Neuronal stem cell (in vitro differentiated cells): ENCODE measurements around the gene FAM219A.

Experiments used
- DNase-seq: peaks from one replicate; pipeline ENCODE4 v3.0.0-alpha.2; 2013; ENCODE audit warnings: low spot score
- H2AFZ ChIP-seq: one replicate; pipeline ENCODE4 v1.6.1; 2013; ENCODE audit warnings: mild to moderate bottlenecking, low read length, inconsistent platforms
- H2AK5ac ChIP-seq: 2 replicates; pipeline ENCODE4 v1.6.1; 2013; ENCODE audit warnings: low read depth, mild to moderate bottlenecking, inconsistent platforms, low read length, moderate library complexity, mixed read lengths
- H2BK120ac ChIP-seq: 2 replicates; pipeline ENCODE4 v1.6.1; 2013; ENCODE audit warnings: low read depth, mild to moderate bottlenecking, inconsistent platforms, low read length, moderate library complexity, mixed read lengths
- H2BK12ac ChIP-seq: one replicate; pipeline ENCODE4 v1.6.1; 2013; ENCODE audit warnings: low read length, inconsistent platforms
- H2BK15ac ChIP-seq: 2 replicates; pipeline ENCODE4 v1.6.1; 2013; ENCODE audit warnings: mild to moderate bottlenecking, low read length, inconsistent platforms, mixed read lengths
- H2BK5ac ChIP-seq: one replicate; pipeline ENCODE4 v1.6.1; 2013; ENCODE audit warnings: inconsistent platforms, mild to moderate bottlenecking, low read length, moderate library complexity
- H3K14ac ChIP-seq: one replicate; pipeline ENCODE4 v1.6.1; 2013; ENCODE audit warnings: low read length, inconsistent platforms
- H3K18ac ChIP-seq: 2 replicates; pipeline ENCODE4 v1.6.1; 2013; ENCODE audit warnings: low read length, inconsistent platforms
- H3K23ac ChIP-seq: 2 replicates; pipeline ENCODE4 v1.6.1; 2013; ENCODE audit warnings: low read depth, mild to moderate bottlenecking, mixed read lengths, low read length, inconsistent platforms; ENCODE audit not compliant: poor library complexity
- H3K27ac ChIP-seq: replicated peaks from 3 replicates; pipeline ENCODE4 v1.5.1; 2013; ENCODE audit warnings: low read length, inconsistent platforms
- H3K27me3 ChIP-seq, 3 experiments: 2 replicates each; pipeline ENCODE4 v1.6.1; 2013; ENCODE audit warnings: low read length in 3 of 3, mild to moderate bottlenecking in 2 of 3, inconsistent platforms in 1 of 3, low read depth in 1 of 3, mixed read lengths in 1 of 3, moderate library complexity in 1 of 3; ENCODE audit not compliant: control insufficient read depth in 3 of 3, insufficient read depth in 3 of 3
- H3K36me3 ChIP-seq, 2 donors: replicated peaks in 1 of 2; 2 replicates each; pipeline ENCODE4 v1.6.1; 2013; ENCODE audit warnings: low read length in 2 of 2; ENCODE audit not compliant: control insufficient read depth in 2 of 2, insufficient read depth in 2 of 2
- H3K4ac ChIP-seq: 2 replicates; pipeline ENCODE4 v1.6.1; 2013; ENCODE audit warnings: inconsistent platforms, mild to moderate bottlenecking, low read length, moderate library complexity
- H3K4me1 ChIP-seq, 2 donors: 1 replicate in 1 of 2; 2 replicates in 1 of 2; pipeline ENCODE4 v1.6.1; 2013; ENCODE audit warnings: low read length in 2 of 2, low read depth in 1 of 2; ENCODE audit not compliant: control insufficient read depth in 2 of 2, insufficient read depth in 1 of 2
- H3K4me2 ChIP-seq: one replicate; pipeline ENCODE4 v1.6.1; 2013; ENCODE audit warnings: mild to moderate bottlenecking, low read length, inconsistent platforms; ENCODE audit not compliant: insufficient read depth, poor library complexity, severe bottlenecking
- H3K4me3 ChIP-seq, 2 donors: 2 replicates each; pipeline ENCODE4 v1.5.1; 2013; ENCODE audit warnings: low read length in 2 of 2, mild to moderate bottlenecking in 2 of 2, inconsistent platforms in 1 of 2, moderate library complexity in 1 of 2
- H3K79me1 ChIP-seq: one replicate; pipeline ENCODE4 v1.6.1; 2013; ENCODE audit warnings: low read depth, mild to moderate bottlenecking, inconsistent platforms, low read length, moderate library complexity
- H3K9ac ChIP-seq: one replicate; pipeline ENCODE4 v1.6.1; 2013; ENCODE audit warnings: mild to moderate bottlenecking, low read depth, low read length, inconsistent platforms; ENCODE audit not compliant: poor library complexity
- H3K9me3 ChIP-seq, 2 donors: replicated peaks in 1 of 2; 2 replicates each; pipeline versions ENCODE3 to v1.6.1; 2013; ENCODE audit warnings: low read length in 2 of 2, mild to moderate bottlenecking in 2 of 2, inconsistent platforms in 1 of 2, low read depth in 1 of 2, mixed read lengths in 1 of 2, moderate library complexity in 1 of 2; ENCODE audit not compliant: control insufficient read depth in 2 of 2, insufficient read depth in 1 of 2
- H4K8ac ChIP-seq: one replicate; pipeline ENCODE4 v1.6.1; 2013; ENCODE audit warnings: low read depth, mild to moderate bottlenecking, inconsistent platforms, low read length, moderate library complexity
- H4K91ac ChIP-seq: one replicate; pipeline ENCODE4 v1.6.1; 2013; ENCODE audit warnings: low read length, low read depth, mild to moderate bottlenecking, inconsistent platforms; ENCODE audit not compliant: poor library complexity
- WGBS, 2 donors: extraction: QIAGEN DNeasy Blood & Tissue Kit; methylation state at CpG; one replicate each; pipeline ENCODE4 v1.1.7; 2013; ENCODE audit warnings: missing lambda C conversion rate in 2 of 2, mixed read lengths in 1 of 2; ENCODE audit not compliant: insufficient read length in 2 of 2, insufficient replicate concordance in 1 of 2; ENCODE audit errors: extremely low coverage in 2 of 2; 5-methylcytosine and 5-hydroxymethylcytosine counted together

FAM219A gene

GRCh38 chr9:34382879-34383278 is 75.5 kb downstream of the FAM219A start:
- no peak overlapping the region for H2BK12ac ChIP-seq
- H2AK5ac ChIP-seq = no peak overlapping the region
- no peak overlapping the region for H2BK15ac ChIP-seq
- no peak overlapping the region for H2BK120ac ChIP-seq
- H3K27me3 ChIP-seq = peaks cover 7 to 46% (median 45%) of the 10 kb centered on the region in 3 experiments
- H3K4ac ChIP-seq = no peak overlapping the region
- no peak for DNase-seq
- no peak overlapping the region for H3K14ac ChIP-seq
- H3K23ac ChIP-seq = no peak overlapping the region
- H2BK5ac ChIP-seq = no peak overlapping the region
- H3K4me1 ChIP-seq = peaks cover 10 to 14% of the 10 kb centered on the region in 2 donors
- H4K8ac ChIP-seq = no peak overlapping the region
- H3K9ac ChIP-seq = no peak overlapping the region
- H3K4me3 ChIP-seq = no peak overlapping the region
- no peaks in the 10 kb centered on the region for H3K79me1 ChIP-seq
- no peaks in the 10 kb centered on the region for H3K36me3 ChIP-seq
- no peak overlapping the region for H2AFZ ChIP-seq
- no CpG with 5 or more reads among the region's 3 CpGs for WGBS, 2 donors
- H3K18ac ChIP-seq = no peak overlapping the region
- H3K27ac ChIP-seq = no peak overlapping the region
- H3K4me2 ChIP-seq = no peak overlapping the region
- no peak overlapping the region for H4K91ac ChIP-seq
- no peaks in the 10 kb centered on the region for H3K9me3 ChIP-seq

DNA sequence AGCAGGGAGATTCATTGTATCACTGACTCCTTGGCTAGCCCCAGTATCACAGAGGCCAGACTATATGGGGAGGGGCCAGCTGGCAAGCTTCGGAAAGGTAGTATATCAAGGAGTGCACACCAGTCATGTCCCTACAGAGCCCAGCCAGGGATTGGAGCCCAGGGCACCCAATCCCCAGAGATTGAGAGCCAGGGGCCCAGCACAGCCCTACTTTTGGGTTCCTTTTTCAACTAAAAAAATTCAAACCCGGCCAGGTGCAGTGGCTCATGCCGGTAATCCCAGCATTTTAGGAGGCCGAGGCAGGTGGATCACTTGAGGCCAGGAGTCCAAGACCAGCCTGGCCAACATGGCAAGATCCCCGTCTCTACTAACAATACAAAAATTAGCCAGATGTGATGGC is 76.3 kb downstream of the FAM219A start:
- Histone ChIP-seq H3K4me1 (peaks cover 10 to 15% of the 10 kb centered on the region in 2 donors), H3K27ac (no peak overlapping the region), H3K18ac (no peak overlapping the region), H2BK12ac (no peak overlapping the region), H3K9ac (no peak overlapping the region), H2BK15ac (no peak overlapping the region), H3K9me3 (no peaks in the 10 kb centered on the region), H3K14ac (no peak overlapping the region), H2AK5ac (no peak overlapping the region), H3K4me3 (no peak overlapping the region), H3K4me2 (no peak overlapping the region), H2BK5ac (no peak overlapping the region), H4K91ac (no peak overlapping the region), H3K79me1 (no peaks in the 10 kb centered on the region), H3K4ac (no peak overlapping the region), H3K36me3 (no peaks in the 10 kb centered on the region), H2AFZ (no peak overlapping the region), H3K27me3 (peaks cover 7 to 50% (median 45%) of the 10 kb centered on the region in 3 experiments), H3K23ac (no peak overlapping the region), H2BK120ac (no peak overlapping the region), H4K8ac (no peak overlapping the region)
- no peak for DNase-seq
- no CpG with 5 or more reads among the region's 5 CpGs for WGBS, 2 donors

- H4K8ac ChIP-seq = no peak overlapping the region
- H2BK120ac ChIP-seq = no peak overlapping the region
- H3K79me1 ChIP-seq = no peaks in the 10 kb centered on the region
- H2BK15ac ChIP-seq = peak overlapping the region; percentile 21
- peak overlapping the region; percentile 45 to 81 for H3K4me3 ChIP-seq
- H3K18ac ChIP-seq = peak overlapping the region; percentile 65
- no CpG with 5 or more reads among the region's 17 CpGs for WGBS, 2 donors
- H3K23ac ChIP-seq = no peak overlapping the region
- no peaks in the 10 kb centered on the region for H3K36me3 ChIP-seq
- H3K4me1 ChIP-seq = peaks cover 10 to 16% of the 10 kb centered on the region in 2 donors
- H2BK12ac ChIP-seq = no peak overlapping the region
- H3K9ac ChIP-seq = peak overlapping the region; percentile 85
- no peak overlapping the region for H4K91ac ChIP-seq
- no peaks in the 10 kb centered on the region for H3K9me3 ChIP-seq
- peak overlapping the region; percentile 57 for H3K14ac ChIP-seq
- no peak overlapping the region for H2AK5ac ChIP-seq
- H3K27me3 ChIP-seq = peaks cover 7 to 55% (median 45%) of the 10 kb centered on the region in 3 experiments
- DNase-seq = peak; percentile 15
- peak overlapping the region; percentile 95 for H2AFZ ChIP-seq
- H3K4me2 ChIP-seq = peak overlapping the region; percentile 92
- H2BK5ac ChIP-seq = no peak overlapping the region
- H3K4ac ChIP-seq = no peak overlapping the region
- H3K27ac ChIP-seq = no peak overlapping the region
These were observed 77.0 kb downstream of the FAM219A start for GRCh38 chr9:34381323-34381722.

DNA sequence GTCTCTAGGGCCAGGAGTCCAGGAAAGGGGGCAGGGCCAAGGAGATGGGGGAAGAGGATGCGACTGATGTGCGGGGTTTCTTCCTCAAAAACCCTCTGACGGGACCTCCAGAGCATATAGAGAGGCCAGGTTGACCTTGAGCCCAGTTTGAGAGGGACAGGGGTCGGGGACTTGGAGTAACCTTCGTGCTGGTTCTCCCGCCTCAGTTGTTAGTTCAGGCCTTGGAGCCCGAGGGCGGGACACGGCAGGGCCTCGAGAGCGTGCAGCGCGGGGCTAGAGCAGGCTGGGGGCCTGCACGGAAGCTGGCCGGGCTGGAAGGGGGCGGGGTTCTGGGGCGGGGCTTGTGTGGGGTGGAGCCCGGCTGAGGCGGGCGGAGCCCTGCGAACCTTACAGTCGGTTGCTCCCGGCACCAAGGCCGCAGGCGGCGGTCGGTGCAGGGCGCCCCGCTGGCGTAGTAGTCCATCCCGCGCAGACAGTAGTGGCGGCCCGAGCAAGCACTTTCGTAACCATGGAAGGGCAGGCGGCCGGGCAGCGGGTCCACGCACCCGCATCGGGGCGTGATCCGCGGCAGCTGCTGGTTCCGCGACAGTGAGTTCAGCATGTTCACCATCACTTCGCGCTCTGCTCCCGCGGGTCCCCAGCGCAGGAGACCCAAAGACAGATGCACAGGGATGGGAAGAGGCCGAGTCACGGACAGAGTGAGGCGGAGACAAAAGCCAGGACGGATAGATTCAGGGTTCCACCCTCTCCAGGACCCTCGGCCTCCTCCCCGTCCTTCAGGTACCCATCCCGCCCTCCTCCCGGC is 77.7 kb downstream of the FAM219A start:
- Histone ChIP-seq H3K79me1 (no peaks in the 10 kb centered on the region), H2BK12ac (peak overlapping the region; percentile 53), H2AK5ac (no peak overlapping the region), H3K27me3 (peaks cover 7 to 62% (median 49%) of the 10 kb centered on the region in 3 experiments), H3K36me3 (no peaks in the 10 kb centered on the region), H3K4me2 (peak overlapping the region; percentile 92), H2AFZ (peak overlapping the region; percentile 95), H3K4me1 (peaks cover 15 to 20% of the 10 kb centered on the region in 2 donors), H4K91ac (no peak overlapping the region), H2BK15ac (peak overlapping the region; percentile 21), H3K27ac (no peak overlapping the region), H3K23ac (peak overlapping the region; percentile 69), H2BK5ac (no peak overlapping the region), H3K4me3 (peak overlapping the region; percentile 45 to 81), H3K18ac (peak overlapping the region; percentile 65), H3K14ac (peak overlapping the region; percentile 57), H2BK120ac (no peak overlapping the region), H4K8ac (no peak overlapping the region), H3K4ac (no peak overlapping the region), H3K9me3 (no peaks in the 10 kb centered on the region), H3K9ac (peak overlapping the region; percentile 85)
- peak; percentile 67 for DNase-seq
- no CpG with 5 or more reads among the region's 59 CpGs for WGBS, 2 donors
